PC-3 (cell line): ENCODE measurements around the gene INS.

Experiments
- EZH2 ChIP-seq: fragments of 300-600 bp; sonication (generic); IDR thresholded peaks from one replicate; pipeline ENCODE4 v1.6.1; 2017; ENCODE audit warnings: antibody characterized with exemption, mild to moderate bottlenecking, low read length; ENCODE audit not compliant: unreplicated experiment
- TF ChIP-seq, protein P1 (sequence below): fragments of 300-600 bp; sonication (generic); conservative IDR thresholded peaks from 2 replicates; pipeline ENCODE4 v1.5.1; 2017; ENCODE audit warnings: antibody characterized with exemption, low read depth, mild to moderate bottlenecking, low read length

DNA sequence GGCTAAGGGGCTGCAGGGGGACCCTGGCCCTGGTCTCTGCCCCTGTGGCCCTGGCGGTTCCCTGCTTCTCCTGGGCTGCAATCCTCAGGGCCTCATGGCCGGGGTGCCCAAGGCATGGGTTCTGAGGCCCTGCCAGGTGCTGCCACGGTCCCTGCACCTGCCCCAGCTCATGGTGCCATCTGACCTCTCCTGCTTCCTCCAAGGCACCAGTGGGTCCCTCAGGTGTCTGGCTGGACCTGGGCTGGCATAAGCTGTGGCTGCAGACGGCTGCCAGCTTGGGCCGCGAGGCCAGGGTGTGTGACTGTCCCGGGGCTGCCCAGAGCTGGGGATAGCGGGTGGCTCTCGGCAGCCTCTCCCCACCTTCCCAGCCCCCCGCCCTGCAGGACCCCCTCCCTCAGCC lies 2.0 kb downstream of the INS start:
- TF ChIP-seq, protein P1, sequence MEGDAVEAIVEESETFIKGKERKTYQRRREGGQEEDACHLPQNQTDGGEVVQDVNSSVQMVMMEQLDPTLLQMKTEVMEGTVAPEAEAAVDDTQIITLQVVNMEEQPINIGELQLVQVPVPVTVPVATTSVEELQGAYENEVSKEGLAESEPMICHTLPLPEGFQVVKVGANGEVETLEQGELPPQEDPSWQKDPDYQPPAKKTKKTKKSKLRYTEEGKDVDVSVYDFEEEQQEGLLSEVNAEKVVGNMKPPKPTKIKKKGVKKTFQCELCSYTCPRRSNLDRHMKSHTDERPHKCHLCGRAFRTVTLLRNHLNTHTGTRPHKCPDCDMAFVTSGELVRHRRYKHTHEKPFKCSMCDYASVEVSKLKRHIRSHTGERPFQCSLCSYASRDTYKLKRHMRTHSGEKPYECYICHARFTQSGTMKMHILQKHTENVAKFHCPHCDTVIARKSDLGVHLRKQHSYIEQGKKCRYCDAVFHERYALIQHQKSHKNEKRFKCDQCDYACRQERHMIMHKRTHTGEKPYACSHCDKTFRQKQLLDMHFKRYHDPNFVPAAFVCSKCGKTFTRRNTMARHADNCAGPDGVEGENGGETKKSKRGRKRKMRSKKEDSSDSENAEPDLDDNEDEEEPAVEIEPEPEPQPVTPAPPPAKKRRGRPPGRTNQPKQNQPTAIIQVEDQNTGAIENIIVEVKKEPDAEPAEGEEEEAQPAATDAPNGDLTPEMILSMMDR: no peak
- TF ChIP-seq EZH2: no peak
